RCC 7860 (cell line): ENCODE results near the gene TADA2A.
A peak's percentile ranks its signal among the peaks of the same experiment; 100 is the strongest.
"Not testable (repeated sequence)": the region's sequence is repeated elsewhere in the genome, so short reads cannot be mapped to it uniquely, and the experiment has no call there.

Experiments used
- DNase-seq: peaks from one replicate; pipeline ENCODE4 v3.0.0-alpha.2; 2015; ENCODE audit warnings: low spot score
- FAIRE-seq: peaks from 2 replicates; lab custom pipeline; 2012; peaks lifted over from hg19 to GRCh38; lab: Jason Lieb, UNC

The TADA2A gene

DNA sequence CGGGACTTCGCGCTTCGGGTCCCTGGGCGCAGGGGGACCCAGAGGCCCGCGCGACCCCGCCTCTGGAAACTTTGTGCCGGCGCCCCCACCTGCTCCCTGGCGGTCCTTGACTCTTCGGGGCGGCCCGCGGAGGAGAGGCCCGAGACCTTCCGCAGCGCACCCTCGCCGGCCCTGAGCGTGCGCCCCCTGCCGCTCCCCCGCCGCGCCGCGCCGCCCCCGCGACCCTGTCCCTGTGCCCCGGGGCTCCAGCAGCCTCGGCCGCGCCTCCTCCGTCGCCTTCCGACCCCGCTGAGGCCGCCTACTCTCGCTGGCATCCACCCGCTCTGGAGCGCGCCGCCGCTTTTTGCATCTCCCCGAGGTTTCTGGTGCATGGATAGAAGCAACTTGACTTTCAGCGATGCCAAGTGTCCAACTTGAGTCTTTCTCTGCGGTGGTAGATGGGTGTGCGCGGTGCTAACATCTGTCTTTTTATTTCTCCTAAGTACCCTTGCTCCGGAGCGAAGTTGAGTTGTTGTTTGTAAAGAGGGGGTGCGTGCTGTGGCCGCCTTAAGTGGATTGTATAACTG lies 83.4 kb downstream of the TADA2A start:
- FAIRE-seq (no peak), DNase-seq (peak; percentile 14)

DNA sequence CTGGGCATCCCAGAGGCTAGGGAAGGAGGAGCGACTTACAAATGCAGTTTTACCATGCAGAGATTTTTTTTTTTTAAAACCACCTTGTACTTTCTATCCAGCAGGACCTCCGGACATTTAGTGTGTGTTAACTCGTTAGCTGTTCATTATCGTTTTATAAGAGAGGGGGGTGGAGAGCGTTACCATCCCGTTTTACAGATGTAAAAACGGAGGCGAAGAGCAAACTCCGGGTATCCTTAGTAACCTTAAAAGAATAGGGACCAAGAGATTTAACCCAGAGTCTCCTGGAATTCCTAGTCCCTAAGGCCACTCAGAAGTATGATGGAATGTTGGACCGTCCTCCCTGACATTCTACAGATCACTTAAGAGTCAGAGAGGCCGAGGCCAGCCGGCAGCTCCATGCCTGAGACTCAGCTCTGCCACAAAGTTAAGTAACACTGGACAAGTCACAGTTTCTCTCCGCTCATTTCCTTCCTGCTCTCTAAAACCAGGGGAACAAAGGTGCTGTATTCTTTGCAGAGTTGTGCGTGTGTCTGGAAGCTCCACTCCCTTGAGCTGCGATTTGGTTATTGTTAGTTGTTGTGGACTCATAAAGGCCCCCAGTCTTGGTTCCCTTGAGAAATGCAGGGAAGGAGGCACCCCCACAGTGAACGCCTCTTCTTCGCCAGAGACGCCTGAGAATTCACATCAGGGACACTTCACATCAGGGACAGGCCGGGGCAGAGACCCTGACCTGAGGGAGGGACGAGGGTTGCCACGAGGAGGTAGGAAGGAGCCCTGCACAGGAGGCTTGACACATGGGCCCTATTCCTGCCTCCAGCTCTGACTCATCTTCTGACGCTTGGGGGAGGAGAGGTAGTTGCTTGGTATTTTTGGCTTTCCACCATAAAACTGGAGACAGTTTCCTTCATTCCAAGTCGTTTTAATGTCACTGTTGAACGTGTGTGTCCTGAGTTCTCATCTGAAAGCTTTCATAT lies 84.2 kb downstream of the TADA2A start:
- peak; percentile 85 for DNase-seq
- no peak for FAIRE-seq

DNA sequence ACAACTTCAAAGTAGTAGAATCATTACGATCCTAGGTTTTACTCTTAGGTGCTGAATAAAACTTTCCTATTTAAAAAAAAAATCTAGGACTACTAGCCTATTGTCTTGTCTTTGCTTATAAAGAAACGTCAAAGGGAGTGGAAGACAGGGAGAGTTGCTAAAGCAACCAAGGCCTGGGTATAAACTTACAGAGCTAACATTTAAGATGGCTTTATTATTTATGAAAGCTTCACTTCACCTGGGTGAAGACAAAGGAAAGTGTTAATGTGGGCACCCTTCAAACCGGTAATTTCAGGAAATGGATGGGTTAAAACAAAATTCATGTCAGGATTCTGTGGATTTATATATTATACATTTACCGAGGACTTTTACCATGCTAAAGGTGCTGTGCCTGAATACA lies 85.5 kb downstream of the TADA2A start:
- DNase-seq (no peak), FAIRE-seq (no peak)

DNA sequence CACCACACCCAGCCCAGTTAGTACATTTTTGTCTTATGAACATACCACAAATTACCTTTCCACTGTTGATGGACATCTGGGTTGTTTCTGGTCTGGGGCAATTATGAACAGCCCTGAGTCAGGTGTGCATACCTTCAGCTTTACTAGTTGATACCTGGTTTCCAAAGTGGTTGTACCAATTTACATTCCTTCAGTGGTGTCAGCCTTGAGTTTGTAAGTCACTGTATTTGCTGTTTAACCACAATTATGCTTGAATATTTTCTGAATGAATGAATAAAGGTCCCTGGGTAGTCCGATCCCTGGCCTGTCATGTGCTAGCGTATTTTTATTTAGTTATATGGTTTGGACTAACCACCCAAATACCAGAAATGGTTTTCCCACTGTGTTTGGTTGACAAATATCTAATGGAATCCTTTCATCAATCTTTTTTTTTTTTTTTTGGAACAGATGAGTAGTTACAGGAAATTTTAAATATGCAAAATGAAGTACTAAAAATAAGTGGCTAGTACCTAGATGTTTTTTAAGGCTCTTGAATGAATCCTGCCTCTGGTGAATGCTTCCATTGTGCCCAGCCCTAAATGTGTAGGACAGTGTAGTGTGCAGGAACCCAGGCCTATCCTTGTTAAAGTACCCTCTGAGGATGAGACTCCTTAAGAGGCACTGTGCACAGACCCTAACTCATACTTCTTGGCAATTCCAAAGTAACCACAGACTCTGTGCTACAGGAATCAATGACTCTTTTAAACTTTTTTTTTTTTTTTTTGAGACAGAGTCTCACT lies 86.8 kb downstream of the TADA2A start:
- DNase-seq, result peak; percentile 79
- FAIRE-seq, result no peak

DNA sequence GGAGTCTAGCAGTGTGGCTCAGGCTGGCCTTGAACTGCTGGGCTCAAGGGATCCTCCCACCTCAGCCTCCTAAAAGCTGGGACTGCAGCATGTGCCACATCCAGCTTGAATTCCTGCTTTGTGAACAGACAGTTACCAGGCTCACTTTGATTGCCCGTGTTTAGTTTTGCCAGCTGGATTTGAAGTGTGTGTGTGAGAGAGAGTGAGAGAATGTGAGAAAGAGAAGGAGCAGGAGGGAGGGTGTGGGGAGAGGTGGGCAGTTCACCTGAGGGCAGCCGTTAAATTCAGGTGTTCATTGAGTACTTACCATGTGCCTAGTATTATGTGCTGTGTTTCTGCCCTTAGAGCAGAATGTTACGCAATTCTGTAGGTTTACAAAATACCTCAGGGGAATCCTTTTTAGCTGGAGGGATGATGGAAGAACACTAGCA lies 87.7 kb downstream of the TADA2A start:
- DNase-seq (no peak), FAIRE-seq (no peak)

DNA sequence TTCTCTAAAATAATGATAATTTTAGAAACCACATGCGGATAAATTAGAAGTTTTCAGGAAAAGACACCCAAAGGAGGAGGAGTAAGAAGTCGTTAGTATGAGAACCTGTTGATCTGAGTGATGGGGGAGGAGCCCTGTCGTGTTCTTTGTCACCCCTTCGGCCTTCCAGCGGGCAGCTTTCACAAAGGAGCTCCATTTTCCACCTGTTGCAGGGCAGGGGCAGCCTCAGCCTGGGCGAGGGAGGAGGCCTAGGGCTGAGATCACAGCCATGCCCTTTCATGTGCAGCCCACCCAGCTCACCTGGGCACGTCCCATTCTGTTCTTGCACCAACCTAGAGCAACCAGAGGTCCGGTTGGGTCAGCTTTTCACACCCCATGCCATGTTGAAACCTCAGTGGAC lies 88.3 kb downstream of the TADA2A start:
- FAIRE-seq, result no peak
- DNase-seq, result no peak

DNA sequence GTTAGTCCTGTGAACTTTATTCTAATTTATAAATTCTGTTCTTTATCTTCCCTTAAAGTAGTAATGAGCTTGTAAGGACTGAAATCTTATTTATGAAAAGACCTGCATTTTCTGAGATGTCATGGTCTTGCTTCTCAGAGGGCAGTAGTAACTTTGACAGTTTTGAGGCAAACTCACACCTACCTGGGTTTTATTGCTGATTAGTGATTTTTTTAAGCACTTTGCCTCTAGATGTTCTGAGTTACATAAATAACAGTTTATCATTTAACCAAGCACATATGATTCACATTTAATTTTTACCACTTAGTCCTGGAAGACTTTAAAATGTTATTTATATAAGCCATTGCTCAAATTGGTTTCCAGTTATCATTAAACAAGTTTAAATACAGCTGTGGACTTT lies 93.7 kb downstream of the TADA2A start:
- FAIRE-seq (no peak), DNase-seq (no peak)

DNA sequence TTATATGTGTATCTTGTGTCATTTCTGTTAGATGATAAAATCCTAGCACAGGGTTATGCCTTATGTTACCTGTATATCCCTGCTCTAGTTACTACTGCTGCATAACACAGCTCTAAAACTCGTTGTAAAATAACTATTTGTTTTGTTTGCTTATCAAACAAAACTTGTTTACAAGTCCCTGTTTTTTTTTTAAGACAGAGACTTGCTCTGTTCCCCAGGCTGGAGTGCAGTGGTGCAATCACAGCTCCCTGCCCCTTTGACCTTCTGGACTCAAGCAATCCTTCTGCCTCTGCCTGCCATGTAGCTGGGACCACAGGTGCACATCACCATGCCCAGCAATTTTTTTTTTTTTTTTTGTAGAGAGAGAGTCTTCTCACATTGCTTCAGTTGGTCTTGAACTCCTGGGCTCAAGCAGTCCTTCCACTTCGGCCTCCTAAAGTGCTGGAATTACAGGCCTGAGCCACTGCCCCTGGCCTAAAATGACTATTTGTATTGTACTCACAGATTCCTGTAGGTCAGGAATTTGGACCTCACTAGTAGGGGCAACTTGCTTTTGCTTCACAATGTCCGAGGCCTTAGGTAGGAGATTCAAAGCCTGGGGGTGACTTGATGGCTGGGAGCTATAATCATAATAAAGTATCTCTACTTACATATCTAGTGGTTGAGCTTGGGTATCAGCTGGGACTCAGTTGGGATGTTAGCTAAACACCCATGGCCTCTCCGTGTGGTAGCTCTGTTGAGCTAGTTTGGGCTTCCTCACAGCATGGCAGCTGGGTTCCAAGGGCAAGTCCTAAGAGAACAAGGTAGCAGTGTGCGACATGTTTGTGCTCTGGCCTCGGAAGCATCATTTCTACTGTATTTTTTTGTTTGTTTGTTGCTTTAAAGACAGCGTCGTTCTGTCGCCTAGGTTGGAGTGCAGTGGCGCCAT lies 95.6 kb downstream of the TADA2A start:
- FAIRE-seq (no peak), DNase-seq (no peak)

DNA sequence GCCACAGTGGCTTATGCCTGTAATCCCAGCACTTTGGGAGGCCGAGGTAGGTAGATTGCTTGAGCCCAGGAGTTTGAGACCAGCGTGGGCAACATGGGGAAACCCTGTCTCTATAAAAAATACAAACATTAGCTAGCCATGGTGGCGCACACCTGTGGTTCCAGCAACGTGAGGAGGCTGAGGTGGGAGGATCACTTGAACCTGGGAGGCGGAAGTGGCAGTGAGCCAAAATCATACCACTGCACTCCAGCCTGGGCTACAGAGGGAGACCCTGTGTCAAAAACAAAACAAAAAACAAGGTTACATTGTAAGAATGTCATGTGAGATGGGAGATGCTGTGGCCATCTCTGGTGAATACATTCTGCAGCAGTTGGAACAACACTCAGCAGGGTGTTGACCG lies 96.5 kb downstream of the TADA2A start:
- no peak for DNase-seq
- FAIRE-seq, result no peak

DNA sequence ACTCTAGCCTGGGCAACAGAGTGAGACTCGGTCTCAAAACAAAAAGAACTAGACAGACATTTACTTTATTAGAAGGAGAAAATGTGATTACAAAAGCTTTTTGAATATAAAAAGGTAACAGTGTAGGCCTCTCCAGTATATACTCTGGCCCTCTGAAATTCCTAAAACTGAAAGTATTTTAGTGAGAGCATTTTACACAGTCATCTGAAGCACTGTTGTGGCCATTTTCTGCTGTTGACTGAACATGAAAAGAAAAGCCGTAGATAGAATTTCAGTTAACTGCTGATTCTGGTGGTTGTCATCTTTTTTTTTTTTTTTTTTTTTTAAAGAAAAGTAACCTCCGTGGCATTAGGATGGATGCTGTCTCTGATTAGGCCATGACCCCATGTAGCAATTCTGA lies 98.6 kb downstream of the TADA2A start:
- FAIRE-seq, result no peak
- no peak for DNase-seq

DNA sequence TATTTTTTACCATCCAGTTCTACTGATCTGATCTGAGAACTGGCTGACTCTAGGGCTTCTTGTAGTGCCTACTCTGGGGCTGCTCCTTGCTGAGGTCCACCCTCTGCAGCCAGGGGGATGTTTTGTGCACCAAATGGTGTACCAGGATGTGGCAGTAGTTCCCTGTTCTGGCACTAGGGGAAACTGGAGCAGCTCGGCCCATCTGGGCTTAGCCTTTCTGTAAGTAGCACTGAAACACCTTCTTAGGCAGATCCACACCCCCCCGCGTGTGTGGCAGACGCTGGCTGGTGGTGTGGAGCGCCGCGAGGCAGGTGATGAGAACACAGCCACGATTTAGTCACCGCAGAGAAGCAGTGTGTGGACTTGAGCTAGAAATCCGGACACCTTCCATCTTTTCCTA lies 100.0 kb downstream of the TADA2A start:
- DNase-seq, result no peak
- no peak for FAIRE-seq

DNA sequence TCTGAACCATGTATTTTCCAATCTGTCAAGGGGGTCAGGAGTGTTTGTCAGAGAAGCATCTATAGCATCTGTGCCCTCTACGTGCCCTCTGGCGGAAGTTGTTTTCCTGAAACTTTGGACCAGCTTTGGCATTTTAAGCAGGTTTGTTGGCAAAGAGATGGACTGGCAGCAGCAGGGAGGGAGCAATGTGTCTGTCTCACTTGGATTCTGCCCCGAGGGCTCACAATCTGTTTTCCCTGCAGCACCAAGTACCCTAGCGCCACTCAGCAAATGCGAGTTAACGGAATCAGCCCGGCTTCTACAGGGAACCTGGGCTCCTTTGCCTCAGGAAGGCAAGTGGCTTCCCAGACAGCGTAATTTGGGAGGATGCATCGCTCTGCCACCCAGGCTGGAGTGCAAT lies 100.4 kb downstream of the TADA2A start:
- FAIRE-seq, result no peak
- DNase-seq, result no peak

DNA sequence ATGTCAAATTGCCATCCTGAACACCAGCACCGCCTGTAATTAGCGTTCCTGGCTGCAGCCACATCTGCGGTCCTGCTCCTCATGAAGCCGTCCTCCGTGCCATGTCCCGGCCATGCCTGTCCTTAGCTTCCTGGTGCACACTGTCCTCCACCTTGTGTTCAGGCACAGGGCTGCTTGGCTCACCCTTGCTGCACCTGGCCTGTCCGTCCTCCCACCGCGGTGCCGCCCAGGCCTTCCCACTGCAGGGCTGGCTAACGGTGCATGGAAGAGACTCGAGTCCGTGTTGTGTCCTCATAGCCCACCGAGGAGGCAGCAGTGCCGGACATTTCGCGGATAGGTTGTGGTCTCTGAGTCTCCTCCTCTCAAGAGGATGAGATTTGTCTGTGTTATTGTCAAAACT lies 103.4 kb downstream of the TADA2A start:
- DNase-seq (no peak), FAIRE-seq (no peak)

DNA sequence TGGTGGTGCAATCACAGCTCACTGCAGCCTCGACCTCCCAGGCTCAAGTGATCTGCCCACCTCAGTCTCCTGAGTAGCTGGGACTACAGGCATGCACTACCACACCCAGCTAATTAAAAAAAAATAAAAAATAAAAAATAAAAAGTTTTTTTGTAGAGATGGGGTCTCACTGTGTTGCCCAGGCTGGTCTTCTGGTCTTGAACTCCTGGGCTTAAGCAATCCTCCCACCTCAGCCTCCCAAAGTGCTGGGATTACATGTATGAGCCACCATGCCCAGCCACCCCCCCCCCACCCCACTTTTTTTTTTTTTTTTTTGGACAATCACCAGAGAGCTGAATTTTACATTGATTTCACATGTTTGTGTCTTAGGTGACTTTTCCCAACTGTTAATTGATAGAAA lies 105.0 kb downstream of the TADA2A start:
- FAIRE-seq, result not testable (repeated sequence)

DNA sequence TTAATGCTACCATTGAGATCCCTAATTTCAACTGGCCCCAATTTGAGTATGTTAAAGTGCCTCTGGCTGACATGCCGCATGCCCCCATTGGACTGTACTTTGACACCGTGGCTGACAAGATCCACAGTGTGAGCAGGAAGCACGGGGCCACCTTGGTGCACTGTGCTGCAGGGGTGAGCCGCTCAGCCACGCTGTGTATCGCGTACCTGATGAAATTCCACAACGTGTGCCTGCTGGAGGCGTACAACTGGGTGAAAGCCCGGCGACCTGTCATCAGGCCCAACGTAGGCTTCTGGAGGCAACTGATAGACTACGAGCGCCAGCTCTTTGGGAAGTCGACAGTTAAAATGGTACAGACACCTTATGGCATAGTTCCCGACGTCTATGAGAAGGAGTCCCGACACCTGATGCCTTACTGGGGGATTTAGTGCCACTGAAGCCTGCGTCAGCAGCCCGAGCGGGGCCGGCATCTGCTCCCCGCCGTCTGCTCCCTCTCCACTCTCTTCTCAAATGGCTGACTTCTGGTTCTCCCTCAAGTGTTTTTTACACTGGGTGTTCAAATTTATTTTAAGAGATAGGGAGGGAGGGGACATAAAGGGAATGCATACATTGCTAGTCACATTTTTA lies 105.9 kb downstream of the TADA2A start:
- FAIRE-seq (no peak), DNase-seq (no peak)

More for the DNA sequence above, 105.0 kb downstream of the TADA2A start:
- not testable (repeated sequence) for DNase-seq

DNA sequence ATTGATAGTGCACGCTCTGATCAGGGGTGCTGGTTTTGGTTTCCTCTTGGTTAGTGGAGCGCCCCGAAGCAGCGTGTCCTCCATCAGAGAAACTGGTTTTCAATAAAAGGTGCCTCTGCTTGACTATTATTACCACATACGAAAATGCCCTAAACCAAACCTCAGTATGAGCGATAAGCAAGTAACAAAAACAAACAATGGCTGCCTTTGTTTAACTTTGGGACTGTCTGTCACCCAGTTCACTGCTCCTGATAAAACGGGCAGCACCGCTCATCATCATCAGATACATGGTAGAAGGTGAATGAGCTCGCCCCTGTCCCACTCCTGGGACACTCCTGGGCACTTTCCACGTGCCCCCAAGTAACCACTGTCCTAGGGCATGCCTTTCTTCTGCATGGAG lies 107.0 kb downstream of the TADA2A start:
- DNase-seq (no peak), FAIRE-seq (no peak)

DNA sequence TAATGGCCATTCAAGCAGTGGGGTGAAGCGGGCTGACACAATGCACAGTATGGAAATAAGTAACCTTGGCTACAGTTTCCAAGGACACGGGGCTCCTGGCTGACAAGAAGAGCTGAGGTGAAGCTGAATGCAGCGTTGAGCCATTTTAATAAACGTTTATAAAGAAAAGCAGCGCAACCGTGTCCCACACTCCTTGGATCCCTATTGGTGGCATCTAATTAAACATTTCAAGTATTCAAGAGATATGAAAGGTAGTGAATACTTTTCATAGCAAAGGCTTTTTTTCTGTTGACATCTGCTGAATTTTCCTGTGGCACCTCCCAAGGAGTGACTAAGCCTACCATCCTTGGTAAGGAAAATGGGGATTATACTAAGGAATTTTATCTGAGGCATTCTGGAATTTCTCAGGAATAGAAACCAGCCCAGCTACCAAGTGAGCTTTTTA lies 109.5 kb downstream of the TADA2A start:
- FAIRE-seq, result no peak
- peak; percentile 50 for DNase-seq

DNA sequence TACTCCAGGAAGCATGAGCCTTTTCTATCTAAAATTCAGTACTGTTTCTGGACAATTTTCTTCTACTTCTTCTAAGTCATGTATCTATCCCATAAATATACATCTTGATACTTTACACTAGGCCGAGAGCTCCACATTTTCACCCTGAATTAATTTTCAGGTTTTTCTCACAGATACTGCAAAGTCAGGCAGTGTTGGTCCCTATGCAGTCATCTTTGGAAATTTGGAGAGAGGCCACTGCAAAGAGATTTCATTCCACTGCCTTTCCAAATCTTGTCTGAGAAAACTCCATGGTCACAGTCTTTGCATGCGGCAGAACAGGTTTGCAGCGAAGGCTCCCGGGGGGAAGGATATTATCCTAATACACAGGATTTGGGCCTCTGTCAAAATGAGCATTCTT lies 111.2 kb downstream of the TADA2A start:
- FAIRE-seq (no peak), DNase-seq (no peak)

DNA sequence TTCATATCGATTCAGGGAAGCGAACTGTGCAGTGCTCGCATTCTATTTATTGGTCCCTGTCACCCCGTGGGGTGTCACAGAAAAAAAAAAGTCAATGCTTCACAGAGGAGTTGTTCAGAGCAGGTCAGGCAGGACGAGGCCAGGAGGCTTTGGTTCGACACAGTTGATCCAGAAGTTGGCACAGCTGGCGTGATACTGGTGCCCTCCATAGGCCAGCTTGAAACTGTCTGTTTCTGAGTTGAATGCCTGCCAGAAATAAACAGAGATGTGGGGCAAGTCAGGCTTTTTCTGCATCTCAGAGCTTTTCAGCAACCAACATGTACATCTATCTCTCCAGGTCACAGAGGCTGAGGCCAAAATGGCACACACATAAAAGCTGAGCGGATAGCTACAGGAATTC lies 112.1 kb downstream of the TADA2A start:
- DNase-seq, result no peak
- no peak for FAIRE-seq
